NCI-H460 (cell line): ENCODE measurements around the gene FNDC3A. TPM values are rescaled to one million over a fixed set of nuclear protein-coding genes. Genes with fewer than 3 reads are reported as not detected.
A peak's percentile ranks its signal among the peaks of the same experiment; 100 is the strongest.
"Not testable (repeated sequence)": the region's sequence is repeated elsewhere in the genome, so short reads cannot be mapped to it uniquely, and the experiment has no call there.

Experiments used
- DNase-seq: peaks from one replicate; pipeline ENCODE4 v3.0.0-alpha.2; 2016; ENCODE audit warnings: low read depth; ENCODE audit errors: extremely low read depth
- total RNA-seq: library from RNA; depleted of rRNA; stranded (reverse); fragments of >200 nt; shearing (Covaris generic); gene quantifications from 2 replicates; pipeline ENCODE4 v1.2.3, GENCODE V29; 2014

The FNDC3A gene
- total RNA-seq, 1 experiment from 2014 or later, result 38.2 TPM

DNA sequence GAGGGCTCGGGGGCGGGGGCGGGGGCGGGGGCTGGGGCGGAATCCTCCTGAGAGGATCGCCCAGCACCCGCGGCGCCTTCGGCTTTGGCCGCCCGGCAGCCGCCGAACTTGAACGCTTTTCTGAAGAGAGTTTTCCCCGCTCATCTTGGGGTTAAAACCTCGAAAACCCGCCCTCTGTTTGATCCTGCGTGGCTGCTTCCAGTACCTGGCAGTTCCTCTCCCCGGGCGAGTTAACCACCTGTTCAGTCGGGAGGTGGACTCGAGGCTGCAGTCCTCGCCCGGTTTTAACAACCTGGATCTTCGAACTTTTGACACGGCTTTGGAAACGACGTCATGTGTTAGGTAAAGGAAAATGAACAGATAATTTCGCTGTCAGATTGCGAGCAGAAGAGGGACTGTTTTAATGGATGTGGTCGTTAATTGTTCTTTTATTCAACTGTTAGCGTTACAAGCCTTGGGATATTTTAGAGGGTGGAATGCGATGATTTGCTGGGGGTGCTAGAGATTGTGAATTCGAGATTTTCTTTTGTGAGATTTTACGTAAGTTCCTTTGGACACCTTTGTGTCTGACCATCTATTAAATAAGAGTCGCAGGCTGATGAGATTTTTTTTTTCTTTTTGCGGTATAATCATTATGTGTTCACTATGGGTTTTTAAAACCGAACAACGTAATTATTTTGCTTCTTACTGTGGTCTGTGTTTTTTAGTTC, 1.0 kb downstream of the FNDC3A start:
- DNase-seq, result peak; percentile 29

DNA sequence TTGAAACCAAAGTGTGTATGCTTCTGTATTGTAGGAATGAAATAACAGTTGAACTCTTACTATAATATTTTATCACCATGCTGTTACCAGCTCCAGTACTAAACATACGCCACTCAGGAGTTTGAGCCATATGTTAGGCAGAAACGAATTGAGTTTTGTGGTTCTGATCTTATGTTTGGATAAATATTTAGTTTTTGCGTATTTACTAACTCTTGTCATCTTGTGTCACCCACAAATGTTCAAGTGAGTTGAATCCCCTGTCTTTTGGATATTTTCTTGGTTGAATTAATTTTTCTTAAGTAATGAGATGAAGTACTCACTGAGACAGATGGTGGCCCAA, 1.5 kb downstream of the FNDC3A start:
- DNase-seq, result no peak

DNA sequence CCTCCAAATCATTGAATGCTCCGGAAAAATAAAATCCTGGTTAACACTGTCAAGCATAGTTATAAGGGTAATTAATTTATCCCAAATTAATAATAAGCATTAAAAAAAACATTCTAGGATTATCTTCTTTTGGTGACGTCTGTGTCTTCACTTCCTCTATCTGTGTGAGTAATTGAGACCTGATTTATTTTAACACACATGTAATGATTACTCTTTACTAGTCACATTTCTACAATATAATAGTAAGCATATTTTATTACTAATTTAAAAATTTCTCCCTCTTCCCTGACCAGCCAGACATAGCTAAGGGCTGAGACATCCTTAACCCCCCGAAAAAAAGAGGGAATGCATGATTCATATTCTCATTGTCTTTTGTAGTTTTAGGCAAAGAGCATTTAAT, 2.3 kb downstream of the FNDC3A start:
- DNase-seq, result no peak

DNA sequence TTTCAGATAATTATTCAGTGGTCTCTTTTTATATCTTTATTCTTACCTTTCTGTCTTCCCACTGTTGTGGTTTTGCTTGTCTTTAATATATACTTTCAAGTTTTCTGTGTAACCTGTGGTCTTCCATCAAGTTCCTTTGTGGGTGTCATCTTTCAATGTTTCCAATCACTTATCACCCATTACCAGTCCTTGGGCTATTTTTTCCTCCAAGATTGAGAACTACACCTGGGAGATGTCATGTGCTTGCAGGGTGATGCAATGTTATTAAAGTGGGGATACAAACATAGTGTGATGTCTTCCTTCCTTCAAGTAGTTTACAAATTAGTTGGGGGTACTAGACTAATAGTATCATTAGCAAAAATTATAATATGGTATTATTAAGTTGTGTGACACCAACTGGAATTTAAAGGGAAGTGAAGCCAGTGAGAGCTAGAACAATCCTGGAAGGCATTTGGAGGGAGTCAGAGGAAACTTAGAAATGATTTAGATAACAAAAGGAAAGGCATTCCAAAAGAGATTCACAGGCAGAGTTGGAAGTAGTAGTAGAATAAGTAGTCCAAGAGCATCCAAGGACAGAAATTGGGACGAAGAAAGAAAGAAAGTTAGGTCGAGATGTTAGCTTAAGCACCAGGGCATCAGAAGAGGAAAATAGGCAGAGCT, 3.4 kb downstream of the FNDC3A start:
- DNase-seq, result no peak

DNA sequence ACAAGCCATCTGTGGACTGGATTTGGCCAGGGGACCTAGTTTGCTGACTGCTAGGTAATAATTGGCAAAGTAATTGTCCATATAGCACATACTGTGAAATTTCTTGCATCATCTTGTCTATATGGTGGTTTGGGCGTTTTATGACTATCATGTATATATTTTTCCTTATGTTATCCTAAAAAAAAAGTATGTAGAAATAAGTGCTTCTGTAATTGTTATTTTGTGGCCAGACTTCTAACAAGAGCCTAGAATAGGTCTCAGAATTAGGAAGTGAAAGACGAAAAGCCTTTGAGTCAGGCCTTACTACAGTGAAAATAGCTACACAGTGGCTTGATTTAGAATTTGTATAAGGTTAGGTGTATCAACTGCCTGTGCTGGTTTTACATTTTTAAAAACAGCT, 4.2 kb downstream of the FNDC3A start:
- DNase-seq, result no peak

DNA sequence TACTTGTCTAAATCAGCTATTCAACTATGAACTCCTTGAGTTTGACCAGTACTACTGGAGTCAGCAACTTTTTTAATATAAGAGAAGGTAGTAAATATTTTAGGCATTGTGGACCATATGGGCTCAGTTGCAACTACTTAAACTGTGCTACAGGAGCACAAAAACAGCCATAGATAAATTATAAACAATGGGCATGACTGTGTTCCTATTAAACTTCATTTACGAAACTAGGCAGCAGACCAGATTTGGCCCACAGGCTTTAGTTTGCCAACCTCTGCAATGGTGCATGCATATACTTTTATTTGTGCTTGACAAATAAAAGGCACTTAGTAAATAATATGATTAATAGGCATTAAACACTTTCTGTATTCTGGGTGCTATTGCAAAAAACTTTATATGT, 7.6 kb downstream of the FNDC3A start:
- no peak for DNase-seq

DNA sequence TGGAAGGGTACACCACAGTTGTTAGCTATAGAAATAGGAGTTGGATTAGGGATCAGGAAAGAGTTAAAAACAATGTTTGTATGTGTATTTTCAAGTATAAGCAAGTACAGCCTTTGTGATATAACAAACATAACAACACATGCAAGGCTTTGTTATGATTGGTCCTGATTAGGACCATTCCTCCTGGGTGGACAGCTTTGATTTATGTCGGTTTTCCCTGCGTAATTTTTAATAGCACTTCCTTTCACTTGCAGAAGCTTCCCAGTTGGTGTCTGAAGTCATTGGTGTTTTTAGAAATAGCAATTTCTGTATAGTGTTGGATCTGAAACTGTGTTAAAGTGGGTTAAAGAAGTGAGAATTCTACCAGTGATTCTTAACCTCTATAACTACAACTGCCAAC, 10.0 kb downstream of the FNDC3A start:
- DNase-seq, result no peak

DNA sequence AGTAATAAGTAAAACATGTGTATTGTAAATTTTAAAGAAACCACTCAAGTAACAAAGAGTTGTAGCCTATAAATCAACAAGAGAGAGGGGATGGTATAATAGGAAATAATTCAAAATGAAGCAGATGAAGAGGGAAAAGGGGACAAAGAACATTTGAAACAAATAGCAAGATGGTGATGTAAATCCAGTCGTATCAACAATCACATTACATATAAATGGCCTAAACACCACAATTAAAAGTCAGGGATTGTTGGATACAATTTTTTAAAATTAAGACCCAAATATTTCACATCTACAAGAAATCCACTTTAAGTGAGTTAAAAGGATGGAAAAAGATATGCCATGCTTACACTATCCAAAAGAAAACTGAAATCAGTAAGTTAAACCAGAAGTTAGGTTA, 15.2 kb downstream of the FNDC3A start:
- DNase-seq, result no peak

DNA sequence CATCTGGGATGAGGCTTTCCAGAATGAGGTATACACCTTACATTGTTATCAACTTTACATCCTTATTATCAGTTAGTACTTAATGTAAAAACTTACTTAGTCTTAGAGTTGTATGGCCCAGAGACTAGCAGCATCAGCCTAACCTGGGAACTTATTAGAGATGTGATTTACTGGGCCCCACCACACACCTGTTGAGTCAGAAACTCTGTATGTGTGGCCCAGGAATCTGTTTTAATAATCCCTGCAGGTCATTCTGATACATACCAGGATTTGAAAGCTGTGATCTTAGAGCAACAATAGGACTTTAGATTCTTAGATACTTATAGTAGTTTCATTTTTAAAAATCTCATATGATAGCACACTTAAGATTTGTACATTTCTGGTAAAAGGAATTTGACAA, 17.4 kb downstream of the FNDC3A start:
- no peak for DNase-seq

DNA sequence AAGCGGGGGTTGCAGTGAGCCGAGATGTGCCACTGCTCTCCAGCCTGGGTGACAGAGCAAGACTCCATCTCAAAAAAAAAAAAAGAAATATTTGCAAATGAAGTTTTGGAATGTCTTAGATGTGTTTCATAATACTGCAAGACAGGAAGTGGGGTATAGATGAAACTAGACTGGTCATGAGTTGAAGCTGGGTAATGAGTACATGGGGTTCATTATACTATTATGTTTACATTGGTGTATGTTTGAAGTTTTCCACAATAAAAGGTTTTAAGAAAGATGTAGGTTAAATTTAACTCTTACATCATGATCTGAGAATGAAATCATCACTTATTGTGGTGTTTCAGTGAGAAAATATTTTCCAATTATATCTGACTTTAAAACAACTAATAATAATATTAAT, 19.0 kb downstream of the FNDC3A start:
- DNase-seq, result no peak

DNA sequence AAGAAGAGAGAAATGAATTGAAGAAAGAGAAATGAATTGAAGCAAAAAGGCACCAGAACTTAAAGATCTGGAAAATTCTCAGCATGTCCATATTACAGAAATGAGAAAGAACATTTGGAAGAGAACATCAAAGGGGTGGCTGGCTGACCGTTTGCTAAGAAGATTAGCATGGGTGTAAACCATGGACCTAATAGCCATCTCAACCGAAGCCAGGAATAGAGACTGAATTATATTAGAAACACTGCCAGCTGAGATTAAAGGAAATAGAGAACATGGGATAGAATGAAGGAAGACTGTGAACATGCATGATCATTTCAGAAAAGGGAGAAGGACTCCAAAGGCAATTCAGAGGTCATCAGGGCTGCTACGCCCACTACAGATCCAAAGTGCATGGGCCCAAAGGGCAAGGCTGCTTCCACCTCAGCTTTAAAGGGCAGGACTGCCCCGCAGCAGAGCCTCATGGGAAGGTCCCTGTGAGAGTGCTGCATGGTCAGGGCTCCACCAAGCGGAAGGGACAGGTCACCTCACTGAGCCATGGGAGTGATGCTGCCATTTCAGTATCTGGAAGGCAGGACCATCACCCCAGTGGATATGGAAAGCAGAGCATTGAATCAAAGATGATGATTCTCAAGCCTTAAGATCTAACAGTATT, 23.1 kb downstream of the FNDC3A start:
- no peak for DNase-seq

DNA sequence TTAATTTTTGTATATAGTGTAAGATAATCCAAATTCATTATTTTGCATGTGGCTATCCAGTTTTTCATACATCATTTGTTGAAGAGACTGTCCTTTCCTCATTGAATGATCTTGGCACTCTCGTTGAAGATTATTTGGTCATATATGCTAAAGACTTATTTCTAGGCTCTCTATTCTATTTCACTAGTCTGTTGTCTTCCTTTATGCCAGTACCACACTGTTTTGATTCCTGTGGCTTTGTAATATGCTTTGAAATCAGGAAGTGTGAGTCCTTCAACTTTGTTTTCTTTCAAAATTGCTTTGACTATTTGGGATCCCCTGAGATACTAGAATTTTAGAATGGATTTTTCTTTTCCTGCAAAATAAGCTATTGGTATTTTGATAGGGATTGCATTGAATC, 24.5 kb downstream of the FNDC3A start:
- DNase-seq, result no peak

DNA sequence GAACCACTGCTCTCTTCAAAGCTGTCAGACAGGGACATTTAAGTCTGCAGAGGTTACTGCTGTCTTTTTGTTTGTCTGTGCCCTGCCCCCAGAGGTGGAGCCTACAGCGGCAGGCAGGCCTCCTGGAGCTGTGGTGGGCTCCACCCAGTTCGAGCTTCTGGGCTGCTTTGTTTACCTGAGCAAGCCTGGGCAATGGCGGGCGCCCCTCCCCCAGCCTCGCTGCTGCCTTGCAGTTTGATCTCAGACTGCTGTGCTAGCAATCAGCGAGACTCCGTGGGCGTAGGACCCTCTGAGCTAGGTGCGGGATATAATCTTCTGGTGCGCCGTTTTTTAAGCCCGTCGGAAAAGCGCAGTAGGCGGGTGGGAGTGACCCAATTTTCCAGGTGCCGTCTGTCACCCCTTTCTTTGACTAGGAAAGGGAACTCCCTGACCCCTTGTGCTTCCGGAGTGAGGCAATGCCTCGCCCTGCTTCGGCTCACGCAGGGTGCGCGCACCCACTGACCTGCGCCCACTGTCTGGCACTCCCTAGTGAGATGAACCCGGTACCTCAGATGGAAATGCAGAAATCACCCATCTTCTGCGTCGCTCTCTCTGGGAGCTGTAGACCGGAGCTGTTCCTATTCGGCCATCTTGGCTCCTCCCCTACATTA, 43.4 kb downstream of the FNDC3A start:
- not testable (repeated sequence) for DNase-seq

DNA sequence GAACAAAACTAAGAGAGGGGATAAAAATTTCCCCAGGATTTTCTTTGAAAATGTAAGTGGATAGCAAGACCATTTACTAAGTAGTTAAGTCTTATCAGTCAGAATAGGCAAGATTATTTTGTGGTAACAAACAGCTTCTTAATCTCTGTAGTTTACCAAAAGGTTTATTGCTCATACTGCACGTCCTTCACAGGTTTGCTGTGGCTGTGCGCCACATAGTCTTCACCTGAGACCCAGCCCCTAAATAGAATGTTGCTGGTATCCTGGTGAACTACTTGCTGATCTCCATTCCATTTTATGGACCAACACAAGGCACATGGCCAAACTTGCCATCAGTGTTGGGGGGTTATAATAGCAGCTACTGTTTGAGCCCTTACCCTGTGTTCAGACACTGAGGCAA, 44.6 kb downstream of the FNDC3A start:
- no peak for DNase-seq

DNA sequence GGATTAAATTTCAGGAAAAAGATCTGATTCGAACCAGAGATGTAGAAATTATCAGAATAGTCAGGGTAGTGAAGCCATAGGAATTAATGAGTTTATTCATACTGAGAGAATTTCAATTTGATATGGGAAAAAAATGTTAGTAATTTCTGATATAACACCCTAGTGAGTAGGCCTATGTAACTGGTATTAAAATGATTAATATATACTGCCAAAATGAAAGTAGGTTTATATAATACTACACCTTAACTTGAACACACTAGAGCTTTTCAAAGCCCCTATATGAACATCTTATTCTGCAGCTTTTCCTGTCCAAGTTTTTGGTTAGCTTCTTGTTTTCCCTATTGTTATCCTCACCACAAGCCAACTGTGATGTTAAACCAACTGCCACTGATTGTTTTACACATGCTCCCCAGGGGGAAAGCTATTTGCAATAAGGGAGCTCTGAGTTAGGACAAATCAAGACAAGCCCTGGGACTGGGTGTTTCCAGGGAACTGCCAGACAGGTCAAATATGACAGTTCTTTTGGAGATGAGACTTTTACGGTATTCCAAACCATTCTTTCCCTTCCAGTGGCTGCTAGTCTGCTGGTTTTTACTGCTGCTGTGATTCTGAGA, 45.3 kb downstream of the FNDC3A start:
- DNase-seq, result no peak

DNA sequence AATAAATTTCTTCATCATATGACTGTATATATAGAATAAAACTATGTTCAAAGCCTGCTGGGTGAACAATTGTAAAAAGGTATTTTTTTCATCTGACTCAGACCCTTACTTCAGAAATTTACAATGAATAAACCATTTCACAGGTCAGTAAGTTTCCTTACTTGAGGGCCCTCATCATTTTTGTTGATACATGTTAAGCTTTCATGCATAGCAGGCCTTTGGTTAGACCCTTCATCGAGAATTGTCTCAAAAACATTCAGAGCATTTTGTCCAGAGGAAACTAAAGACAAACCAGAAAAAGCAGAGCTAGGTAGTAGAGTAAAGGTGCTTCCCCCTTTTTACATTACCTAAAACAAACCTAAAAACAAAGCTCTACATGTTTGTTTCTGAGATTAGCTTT, 46.2 kb downstream of the FNDC3A start:
- no peak for DNase-seq

DNA sequence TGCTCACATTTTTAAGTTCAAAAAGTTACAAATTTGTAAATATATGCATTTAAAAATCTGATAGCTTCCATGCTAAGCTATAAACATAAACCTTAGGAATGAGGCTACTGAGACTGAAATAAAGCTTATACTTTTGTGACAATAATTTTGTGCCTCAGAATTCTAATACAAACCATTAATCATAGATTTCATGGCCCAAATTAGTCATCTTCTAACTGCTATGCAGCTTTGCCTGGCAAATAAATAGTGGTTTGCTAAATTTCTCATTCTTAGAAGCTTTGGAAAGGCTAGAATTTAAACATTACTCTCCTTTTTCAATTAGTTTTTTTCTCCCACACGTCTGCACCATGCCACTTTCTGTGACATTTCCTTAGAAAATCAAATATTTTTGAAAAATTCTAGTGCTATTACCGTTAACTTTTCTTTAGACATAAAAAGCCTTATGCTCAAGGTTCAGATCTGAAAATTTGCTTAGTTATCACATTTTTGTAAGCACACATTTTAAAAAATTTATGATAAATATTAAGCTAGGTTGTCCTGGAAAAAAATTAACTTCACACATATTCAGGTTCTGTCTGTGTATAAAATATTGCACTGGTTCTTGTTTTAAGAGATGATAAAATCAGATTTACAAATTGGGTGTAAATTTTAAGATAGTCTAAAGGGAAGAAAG, 46.9 kb downstream of the FNDC3A start:
- DNase-seq, result no peak

DNA sequence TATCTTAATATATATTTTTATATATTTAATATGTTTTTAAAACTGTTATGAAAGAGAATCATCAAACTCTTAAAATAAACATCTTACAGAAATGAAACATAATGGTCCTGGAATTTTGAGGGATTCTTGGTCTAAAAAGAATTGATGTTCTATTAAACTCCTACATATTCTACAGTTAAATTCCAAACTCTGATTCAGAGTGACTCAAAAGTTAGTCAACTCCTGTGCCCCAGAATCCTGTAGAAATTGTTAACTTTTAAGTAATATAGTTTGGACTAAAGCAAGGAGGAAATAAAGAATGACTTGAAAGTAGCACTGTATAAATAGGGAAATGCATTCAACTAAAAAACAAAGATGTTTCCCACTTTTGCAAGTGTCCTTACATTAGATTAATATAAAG, 47.7 kb downstream of the FNDC3A start:
- no peak for DNase-seq

DNA sequence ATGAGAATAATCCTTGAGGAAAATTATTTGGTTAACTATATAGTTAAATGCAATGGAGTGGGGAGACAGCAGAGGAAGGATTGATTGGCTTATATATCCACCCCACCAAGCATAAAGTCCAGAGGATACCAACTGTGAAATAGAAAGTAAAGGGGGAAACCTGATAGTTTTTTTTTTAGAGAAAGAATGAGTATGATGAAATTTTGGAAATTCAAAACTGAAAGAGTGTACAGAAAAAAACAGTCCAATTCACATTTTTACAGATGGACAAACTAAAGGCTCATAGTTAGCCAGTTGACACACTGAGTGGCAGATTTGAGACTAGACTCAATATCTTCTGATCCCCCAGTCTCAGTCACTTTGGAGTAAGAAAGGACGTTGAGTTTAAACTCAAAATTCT, 51.1 kb downstream of the FNDC3A start:
- DNase-seq, result no peak

DNA sequence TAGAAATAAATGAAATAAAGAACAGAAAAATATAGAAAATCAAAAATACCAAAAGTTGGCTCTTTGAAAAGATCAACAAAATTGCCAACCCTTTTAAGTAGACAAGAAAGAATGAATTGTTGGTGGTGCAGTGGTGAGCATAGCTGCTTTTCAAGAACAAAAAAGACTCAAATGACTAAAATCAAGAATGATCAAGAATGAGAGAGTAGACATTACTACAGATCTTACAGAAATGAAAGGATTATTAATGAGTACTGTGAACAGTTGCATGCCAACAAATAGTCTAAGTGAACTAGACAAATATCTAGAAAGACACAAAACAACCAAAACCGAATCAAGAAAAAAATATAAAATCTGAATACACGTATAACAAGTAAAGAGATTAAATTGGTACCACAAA, 53.9 kb downstream of the FNDC3A start:
- no peak for DNase-seq

DNA sequence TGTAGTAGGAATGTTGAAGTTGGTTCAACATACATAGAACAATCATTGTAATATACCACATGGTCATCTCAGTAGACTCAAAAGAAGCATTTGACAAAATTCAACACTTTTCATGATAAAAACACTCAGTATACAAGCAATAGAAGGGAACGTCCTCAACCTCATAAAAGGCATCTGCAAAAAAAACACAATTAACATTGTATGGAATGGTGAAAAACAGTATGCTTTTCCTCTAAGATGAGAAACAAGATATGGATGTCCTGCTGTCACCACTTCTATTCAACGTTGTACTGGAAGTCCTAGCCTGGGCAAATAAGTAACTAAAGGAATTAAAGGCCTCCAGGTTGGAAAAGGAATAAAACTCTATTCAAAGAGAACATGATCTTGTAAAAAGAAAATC, 54.5 kb downstream of the FNDC3A start:
- DNase-seq, result no peak
